Measurements from ENCODE around the gene RHOH. TPM values are rescaled to one million over a fixed set of nuclear protein-coding genes. Genes with fewer than 3 reads are reported as not detected.

The RHOH gene
- total RNA-seq, 4 donors from 2014 or later: 0.26 TPM; not detected in 3

DNA sequence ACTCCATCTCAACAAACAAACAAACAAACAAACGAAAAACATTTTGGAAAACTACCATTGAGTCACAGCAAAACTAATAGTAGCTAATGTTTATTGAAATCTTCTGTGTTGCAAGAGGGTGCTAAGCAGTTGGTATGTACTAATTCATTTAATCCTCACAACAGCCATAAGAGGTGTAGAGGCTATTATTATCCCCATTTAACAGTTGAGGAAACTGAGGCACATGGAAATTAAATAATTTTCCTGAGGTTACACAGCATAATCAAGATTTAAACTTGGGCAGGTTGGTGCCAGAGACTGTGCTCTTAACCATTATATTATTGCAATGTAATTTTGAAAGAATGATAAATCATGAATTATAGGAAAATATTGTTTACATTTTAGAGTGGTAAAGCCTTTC lies 17.5 kb upstream of the RHOH start:
- intact Hi-C loops (cut with DNase I; ENCODE audit: low total_unique reads) (no loop called here), in situ Hi-C loops (cut with MboI; ENCODE audit: low sequenced_read_pairs in 4 of 4) (no loop called here)
- no peaks in the 10 kb centered on the region for H3K9me3 ChIP-seq
- H3K27me3 ChIP-seq: peaks cover 0 to 10% (median 3%) of the 10 kb centered on the region in 3 donors
- ATAC-seq (no peak), DNase-seq (no peak)
- TF ChIP-seq, protein P1, sequence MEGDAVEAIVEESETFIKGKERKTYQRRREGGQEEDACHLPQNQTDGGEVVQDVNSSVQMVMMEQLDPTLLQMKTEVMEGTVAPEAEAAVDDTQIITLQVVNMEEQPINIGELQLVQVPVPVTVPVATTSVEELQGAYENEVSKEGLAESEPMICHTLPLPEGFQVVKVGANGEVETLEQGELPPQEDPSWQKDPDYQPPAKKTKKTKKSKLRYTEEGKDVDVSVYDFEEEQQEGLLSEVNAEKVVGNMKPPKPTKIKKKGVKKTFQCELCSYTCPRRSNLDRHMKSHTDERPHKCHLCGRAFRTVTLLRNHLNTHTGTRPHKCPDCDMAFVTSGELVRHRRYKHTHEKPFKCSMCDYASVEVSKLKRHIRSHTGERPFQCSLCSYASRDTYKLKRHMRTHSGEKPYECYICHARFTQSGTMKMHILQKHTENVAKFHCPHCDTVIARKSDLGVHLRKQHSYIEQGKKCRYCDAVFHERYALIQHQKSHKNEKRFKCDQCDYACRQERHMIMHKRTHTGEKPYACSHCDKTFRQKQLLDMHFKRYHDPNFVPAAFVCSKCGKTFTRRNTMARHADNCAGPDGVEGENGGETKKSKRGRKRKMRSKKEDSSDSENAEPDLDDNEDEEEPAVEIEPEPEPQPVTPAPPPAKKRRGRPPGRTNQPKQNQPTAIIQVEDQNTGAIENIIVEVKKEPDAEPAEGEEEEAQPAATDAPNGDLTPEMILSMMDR (IDR thresholded peaks at IDR 0.05 in 4 of 5, conservative IDR thresholded peaks at IDR 0.05 in 1 of 5): no peak
- TF ChIP-seq POLR2A (IDR thresholded peaks at IDR 0.05): no peak
- H3K4me1 ChIP-seq: no peaks in the 10 kb centered on the region
- no peak overlapping the region for H3K4me3 ChIP-seq
- no peaks in the 10 kb centered on the region for H3K36me3 ChIP-seq
- no peak overlapping the region for H3K27ac ChIP-seq

DNA sequence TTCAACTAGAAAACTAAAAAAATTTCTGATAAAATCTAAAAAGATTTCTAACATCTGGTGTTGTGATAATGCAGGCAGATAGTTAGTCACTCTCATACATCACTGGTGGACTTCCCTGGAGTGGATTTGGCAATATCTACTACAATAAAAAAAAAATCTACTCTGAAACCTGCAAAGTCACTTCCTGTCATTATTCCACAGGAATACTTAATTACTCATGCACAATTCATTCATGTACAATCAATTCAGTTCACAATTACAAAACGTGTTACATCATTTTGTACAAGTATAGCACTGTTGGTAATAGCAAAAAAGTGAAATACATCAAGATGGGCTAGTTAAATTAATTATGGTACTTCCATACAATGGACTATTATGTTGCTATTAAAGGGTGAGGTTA lies 16.5 kb upstream of the RHOH start:
- no peak for TF ChIP-seq POLR2A (IDR thresholded peaks at IDR 0.05)
- TF ChIP-seq, protein P1 (IDR thresholded peaks at IDR 0.05 in 4 of 5, conservative IDR thresholded peaks at IDR 0.05 in 1 of 5): no peak
- Histone ChIP-seq H3K4me1 (no peaks in the 10 kb centered on the region), H3K27ac (peak overlapping the region in 1 of 4 donors; percentile 22), H3K27me3 (peaks cover 0 to 10% (median 3%) of the 10 kb centered on the region in 3 donors), H3K9me3 (no peaks in the 10 kb centered on the region), H3K36me3 (no peaks in the 10 kb centered on the region), H3K4me3 (no peak overlapping the region)
- peak; percentile 55 to 58 for ATAC-seq
- no peak for DNase-seq
- in situ Hi-C loops (cut with MboI; ENCODE audit: low sequenced_read_pairs in 4 of 4) (no loop called here), intact Hi-C loops (cut with DNase I; ENCODE audit: low total_unique reads) (no loop called here)

DNA sequence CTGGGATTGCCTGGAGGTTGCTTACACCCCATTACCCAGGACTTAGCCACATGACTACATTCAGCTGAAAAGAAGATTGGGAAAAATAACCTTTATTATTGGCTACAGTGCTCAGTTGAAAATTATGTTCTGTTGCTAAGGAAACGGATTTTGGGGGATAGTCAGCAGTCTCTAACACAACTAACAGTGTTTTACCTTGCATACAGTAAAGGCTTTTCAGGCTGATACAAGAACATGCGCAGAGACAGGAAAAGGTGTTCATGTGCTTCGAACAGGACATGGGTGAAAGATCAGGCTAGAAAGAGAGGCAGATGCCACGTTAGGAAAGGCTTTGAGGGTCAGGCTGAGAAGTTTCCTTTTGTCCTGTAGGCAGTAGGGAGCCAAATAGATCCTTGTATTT lies 14.8 kb upstream of the RHOH start:
- Histone ChIP-seq H3K27me3 (peaks cover 0 to 9% (median 3%) of the 10 kb centered on the region in 3 donors), H3K4me1 (no peaks in the 10 kb centered on the region), H3K36me3 (no peaks in the 10 kb centered on the region), H3K27ac (no peak overlapping the region), H3K4me3 (no peak overlapping the region), H3K9me3 (no peaks in the 10 kb centered on the region)
- intact Hi-C loops (cut with DNase I; ENCODE audit: low total_unique reads) (no loop called here), in situ Hi-C loops (cut with MboI; ENCODE audit: low sequenced_read_pairs in 4 of 4) (no loop called here)
- TF ChIP-seq POLR2A (IDR thresholded peaks at IDR 0.05): no peak
- TF ChIP-seq, protein P1 (IDR thresholded peaks at IDR 0.05 in 4 of 5, conservative IDR thresholded peaks at IDR 0.05 in 1 of 5): no peak
- ATAC-seq (no peak), DNase-seq (no peak)

DNA sequence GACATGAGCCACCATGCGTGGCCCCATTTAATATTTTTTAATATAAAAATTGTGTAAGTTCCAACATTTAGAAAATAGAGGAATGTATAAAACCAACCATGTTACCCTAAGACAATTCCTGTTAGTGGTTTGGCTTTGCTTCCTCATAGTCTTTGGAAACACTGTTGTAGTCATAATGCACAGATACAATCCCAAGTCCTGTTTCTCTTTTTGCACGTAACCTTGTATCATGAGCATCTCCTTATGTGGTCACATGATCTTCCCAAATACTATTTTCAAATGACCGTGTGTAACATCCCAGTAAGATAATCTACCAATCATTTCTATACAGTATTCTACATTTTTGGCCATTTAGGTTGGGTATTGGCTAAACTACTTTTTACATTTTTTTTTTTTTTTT lies 13.9 kb upstream of the RHOH start:
- peaks cover 0 to 5% (median 0%) of the 10 kb centered on the region in 3 donors for H3K27me3 ChIP-seq
- H3K4me1 ChIP-seq: no peaks in the 10 kb centered on the region
- TF ChIP-seq POLR2A (IDR thresholded peaks at IDR 0.05): no peak
- TF ChIP-seq, protein P1 (IDR thresholded peaks at IDR 0.05 in 4 of 5, conservative IDR thresholded peaks at IDR 0.05 in 1 of 5): no peak
- H3K27ac ChIP-seq: no peak overlapping the region
- in situ Hi-C loops (cut with MboI; ENCODE audit: low sequenced_read_pairs in 4 of 4): no loop called here
- H3K4me3 ChIP-seq: no peak overlapping the region
- no peak for DNase-seq
- H3K9me3 ChIP-seq: no peaks in the 10 kb centered on the region
- no peak for ATAC-seq
- no peaks in the 10 kb centered on the region for H3K36me3 ChIP-seq
- intact Hi-C loops (cut with DNase I; ENCODE audit: low total_unique reads): no loop called here
